ENCODE data around the gene NOP56.

DNA sequence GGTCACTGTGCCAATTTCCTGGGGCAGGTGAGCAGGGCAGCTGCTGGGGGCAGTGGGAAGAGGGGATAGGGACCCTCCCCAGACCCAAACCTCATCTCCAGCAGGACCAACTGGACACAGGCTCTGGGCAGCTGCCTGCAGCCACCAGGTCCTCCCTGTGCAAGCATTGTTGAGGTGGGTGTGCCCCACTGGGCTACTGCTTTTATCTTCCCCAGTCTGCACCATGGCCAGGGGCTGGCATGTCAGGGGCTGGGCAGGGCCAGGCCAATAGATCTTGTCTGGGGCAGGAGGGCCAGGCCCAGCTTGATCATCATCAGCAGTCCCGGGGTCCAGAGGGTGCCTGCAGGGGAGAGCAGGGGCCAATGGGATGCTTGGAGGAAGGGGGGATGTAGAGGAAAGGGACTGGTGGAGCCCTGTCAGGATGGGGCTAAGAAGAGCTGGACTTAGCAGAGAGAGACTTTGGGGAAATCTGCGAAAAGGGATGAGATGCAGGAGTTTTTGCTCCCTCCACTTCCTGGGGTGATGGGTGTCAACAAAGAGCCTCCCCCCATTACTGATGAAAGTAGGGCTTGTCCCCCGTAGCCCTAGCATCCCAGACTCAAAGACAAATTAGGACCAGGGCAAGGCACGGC, 45.9 kb downstream of the NOP56 start:
- TF ChIP-seq, protein P1, sequence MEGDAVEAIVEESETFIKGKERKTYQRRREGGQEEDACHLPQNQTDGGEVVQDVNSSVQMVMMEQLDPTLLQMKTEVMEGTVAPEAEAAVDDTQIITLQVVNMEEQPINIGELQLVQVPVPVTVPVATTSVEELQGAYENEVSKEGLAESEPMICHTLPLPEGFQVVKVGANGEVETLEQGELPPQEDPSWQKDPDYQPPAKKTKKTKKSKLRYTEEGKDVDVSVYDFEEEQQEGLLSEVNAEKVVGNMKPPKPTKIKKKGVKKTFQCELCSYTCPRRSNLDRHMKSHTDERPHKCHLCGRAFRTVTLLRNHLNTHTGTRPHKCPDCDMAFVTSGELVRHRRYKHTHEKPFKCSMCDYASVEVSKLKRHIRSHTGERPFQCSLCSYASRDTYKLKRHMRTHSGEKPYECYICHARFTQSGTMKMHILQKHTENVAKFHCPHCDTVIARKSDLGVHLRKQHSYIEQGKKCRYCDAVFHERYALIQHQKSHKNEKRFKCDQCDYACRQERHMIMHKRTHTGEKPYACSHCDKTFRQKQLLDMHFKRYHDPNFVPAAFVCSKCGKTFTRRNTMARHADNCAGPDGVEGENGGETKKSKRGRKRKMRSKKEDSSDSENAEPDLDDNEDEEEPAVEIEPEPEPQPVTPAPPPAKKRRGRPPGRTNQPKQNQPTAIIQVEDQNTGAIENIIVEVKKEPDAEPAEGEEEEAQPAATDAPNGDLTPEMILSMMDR (IDR thresholded peaks at IDR 0.05) = no peak
- TF ChIP-seq POLR2A (IDR thresholded peaks at IDR 0.05) = no peak
